ENCODE data around the gene ANTXR1. TPM values are rescaled to one million over a fixed set of nuclear protein-coding genes. Genes with fewer than 3 reads are reported as not detected.

Gene ANTXR1
- total and polyA plus RNA-seq, 2 of the 8 experiments (the other 6 are each of a cell fraction or from before 2014, with no cell fraction given) = 15.8 to 44.3 TPM

GRCh38 chr2:69222953-69223658, 210.1 kb downstream of the ANTXR1 start:
- H3K4ac ChIP-seq (replicated peaks; ENCODE audit: insufficient read length, low read depth, low read length) = no peak overlapping the region

More at GRCh38 chr2:69222953-69223658, 210.1 kb downstream of the ANTXR1 start:
- Histone ChIP-seq H3K9ac (replicated peaks in 1 of 4; ENCODE audit: extremely low read depth in 1 of 4, low read depth in 3 of 4, low read length in 3 of 4) (no peak overlapping the region), H3K27ac (ENCODE audit: low read depth, low read length) (no peak overlapping the region), H3K23ac (ENCODE audit: insufficient read length) (no peak overlapping the region), H2BK20ac (ENCODE audit: low read length) (no peak overlapping the region), H3K56ac (replicated peaks; ENCODE audit: insufficient read length, low read depth, low read length) (no peak overlapping the region), H3K9me3 (ENCODE audit: insufficient read depth in 2 of 2, low read depth in 1 of 2, low read length in 1 of 2) (no peaks in the 10 kb centered on the region), H2AFZ (ENCODE audit: low read length) (no peak overlapping the region), H3K23me2 (ENCODE audit: low read depth, low read length) (no peaks in the 10 kb centered on the region), H2BK15ac (ENCODE audit: low read length) (no peak overlapping the region), H3K4me3 (ENCODE audit: extremely low read depth in 1 of 4, insufficient read depth in 2 of 4, low read depth in 3 of 4, low read length in 4 of 4) (no peak overlapping the region), H4K8ac (ENCODE audit: extremely low read depth, insufficient read depth, low read length) (no peak overlapping the region), H3K14ac (ENCODE audit: insufficient read length) (no peak overlapping the region), H2BK12ac (ENCODE audit: low read depth, low read length) (no peak overlapping the region), H3K79me1 (ENCODE audit: low read depth, low read length) (no peaks in the 10 kb centered on the region), H3K4me1 (replicated peaks in 1 of 4; ENCODE audit: control insufficient read depth in 3 of 4, insufficient read depth in 4 of 4, low read length in 3 of 4) (no peaks in the 10 kb centered on the region; a peak in 1 of 7 replicates), H4K5ac (ENCODE audit: insufficient read length, low read depth, low read length) (no peak overlapping the region), H3K36me3 (ENCODE audit: control insufficient read depth in 2 of 4, insufficient read depth in 4 of 4, low read length in 3 of 4) (no peaks in the 10 kb centered on the region), H3K27me3 (replicated peaks in 1 of 4; ENCODE audit: control insufficient read depth in 3 of 4, extremely low read depth in 1 of 4, insufficient read depth in 3 of 4, low read length in 3 of 4) (no peaks in the 10 kb centered on the region), H2BK5ac (ENCODE audit: low read depth, low read length) (no peak overlapping the region), H4K20me1 (replicated peaks in 1 of 2; ENCODE audit: control insufficient read depth in 1 of 2, insufficient read depth in 2 of 2, low read length in 2 of 2) (no peaks in the 10 kb centered on the region), H3K4me2 (ENCODE audit: insufficient read depth in 1 of 2, low read depth in 2 of 2, low read length in 2 of 2) (no peak overlapping the region), H2AK5ac (ENCODE audit: low read depth, low read length) (no peak overlapping the region), H2BK120ac (replicated peaks; ENCODE audit: low read depth, low read length) (no peak overlapping the region), H3K18ac (ENCODE audit: extremely low read depth, low read length) (no peak overlapping the region), H4K91ac (replicated peaks; ENCODE audit: insufficient read length, low read length) (no peak overlapping the region), H3K79me2 (ENCODE audit: control insufficient read depth in 1 of 2, insufficient read depth in 2 of 2, low read length in 2 of 2) (no peaks in the 10 kb centered on the region)
- no peak for TF ChIP-seq CREB1 (IDR thresholded peaks at IDR 0.05)
- no peak for TF ChIP-seq KDM1A (IDR thresholded peaks at IDR 0.05; ENCODE audit: borderline replicate concordance, low read length)
- TF ChIP-seq FOSL1 (IDR thresholded peaks at IDR 0.05; ENCODE audit: insufficient read depth, low read depth, low read length) = no peak
- no peak for TF ChIP-seq TBP (IDR thresholded peaks at IDR 0.05; ENCODE audit: low read depth, low read length)
- TF ChIP-seq EP300 (IDR thresholded peaks at IDR 0.05; ENCODE audit: borderline replicate concordance in 1 of 2, low read depth in 2 of 2, low read length in 2 of 2) = no peak
- no peak for FAIRE-seq
- no peak for DNase-seq (ENCODE audit: low read depth in 1 of 2, low spot score in 2 of 2)
- WGBS, 2 experiments (ENCODE audit: extremely low coverage in 1 of 2, insufficient coverage in 1 of 2, insufficient read length in 1 of 2, insufficient replicate concordance in 2 of 2, low coverage in 1 of 2, low lambda C conversion rate in 2 of 2, missing lambda C conversion rate in 1 of 2) = 79% methylated on average over 3 of the region's 3 CpGs; no CpG with 5 or more reads in 1 of the 2 experiments
- ChIA-PET POLR2A (ENCODE audit: partially characterized antibody) (no interaction called here), CTCF (ENCODE audit: partially characterized antibody) (interaction anchor here (1.9 kb wide), 1 partner anchor 17 kb away, joined by 6 read pairs; no protein-coding TSS in a partner anchor)

Measured in H1 (cell line).